HEK293 (cell line): Measurements from ENCODE around the gene VPS18.

Experiments used
- CTCF ChIA-PET: fragments of 350-600 bp; formaldehyde crosslinking; extraction: SDS; loops from one replicate; lab custom pipeline; 2021; ENCODE audit warnings: antibody characterized with exemption; lab: Yijun Ruan, JAX
- POLR2A ChIA-PET: fragments of 300-600 bp; formaldehyde crosslinking; extraction: SDS; loops from one replicate; lab custom pipeline; 2020; ENCODE audit warnings: antibody characterized with exemption, inconsistent platforms; lab: Yijun Ruan, JAX
- H3K27ac ChIP-seq: fragments of 200-500 bp; sonication (Bioruptor generic); 2 replicates; pipeline ENCODE4 v1.5.1; 2014; ENCODE audit warnings: low read depth, low read length, control low read depth, inconsistent platforms; ENCODE audit errors: extremely low read depth
- H3K36me3 ChIP-seq, 2 experiments: fragments of 200-500 bp in 1 of 2; sonication (Bioruptor generic) in 1 of 2; 1 replicate in 1 of 2; 2 replicates in 1 of 2; pipeline ENCODE4 v1.5.1; 2014 to 2017; ENCODE audit warnings: inconsistent platforms in 2 of 2, low read length in 2 of 2; ENCODE audit not compliant: control insufficient read depth in 2 of 2, insufficient read depth in 1 of 2
- H3K4me1 ChIP-seq: fragments of 200-500 bp; sonication (Bioruptor generic); 2 replicates; pipeline ENCODE4 v1.5.1; 2014; ENCODE audit warnings: mild to moderate bottlenecking, low read length, inconsistent platforms; ENCODE audit not compliant: control insufficient read depth, insufficient read depth
- H3K4me3 ChIP-seq: 2 replicates; pipeline ENCODE4 v1.5.1; 2011; ENCODE audit warnings: low read depth, mild to moderate bottlenecking, control low read depth, low read length, moderate library complexity
- H3K9me3 ChIP-seq: fragments of 200-500 bp; sonication (Bioruptor generic); 2 replicates; pipeline ENCODE4 v1.5.1; 2014; ENCODE audit warnings: low read depth, low read length, inconsistent platforms; ENCODE audit not compliant: control insufficient read depth, insufficient read depth
- EGR2 ChIP-seq: fragments of 450-650 bp; formaldehyde crosslinking; IDR thresholded peaks from 2 replicates; pipeline ENCODE4 v1.5.1; 2016; ENCODE audit warnings: low read depth, missing biosample characterization, missing genetic modification characterization
- GLI2 ChIP-seq: fragments of 450-650 bp; formaldehyde crosslinking; IDR thresholded peaks from 2 replicates; pipeline ENCODE4; 2017; ENCODE audit warnings: missing biosample characterization, missing genetic modification characterization, low read depth, borderline replicate concordance
- GLI4 ChIP-seq: fragments of 450-650 bp; formaldehyde crosslinking; IDR thresholded peaks from 2 replicates; pipeline ENCODE4 v1.5.1; 2016; ENCODE audit warnings: missing biosample characterization, missing genetic modification characterization
- HOXD13 ChIP-seq: sonication (generic); formaldehyde crosslinking; IDR thresholded peaks from 2 replicates; pipeline ENCODE4 v1.8.0; 2022; ENCODE audit warnings: missing genetic modification reagents, borderline replicate concordance
- KLF10 ChIP-seq: fragments of 450-650 bp; IDR thresholded peaks from 2 replicates; pipeline ENCODE4 v1.5.1; 2018; ENCODE audit warnings: missing biosample characterization, mild to moderate bottlenecking, missing genetic modification characterization
- SP2 ChIP-seq: fragments of 450-650 bp; formaldehyde crosslinking; IDR thresholded peaks from 2 replicates; pipeline ENCODE4 v1.5.1; 2016; ENCODE audit warnings: missing biosample characterization, missing genetic modification characterization
- ZBTB20 ChIP-seq: fragments of 450-650 bp; formaldehyde crosslinking; IDR thresholded peaks from 2 replicates; pipeline ENCODE4 v1.5.1; 2016; ENCODE audit warnings: missing biosample characterization, missing genetic modification characterization
- ZFHX2 ChIP-seq: fragments of 450-650 bp; formaldehyde crosslinking; conservative IDR thresholded peaks from 2 replicates; pipeline ENCODE4 v1.5.1; 2016; ENCODE audit warnings: missing biosample characterization, missing genetic modification characterization
- ZNF140 ChIP-seq: fragments of 450-650 bp; formaldehyde crosslinking; IDR thresholded peaks from 2 replicates; pipeline ENCODE4 v1.5.1; 2016; ENCODE audit warnings: missing biosample characterization, missing genetic modification characterization
- ZNF146 ChIP-seq: fragments of 450-650 bp; formaldehyde crosslinking; IDR thresholded peaks from 2 replicates; pipeline ENCODE4 v1.5.1; 2016; ENCODE audit warnings: missing biosample characterization, missing genetic modification characterization
- ZNF169 ChIP-seq: fragments of 450-650 bp; formaldehyde crosslinking; IDR thresholded peaks from 2 replicates; pipeline ENCODE4 v1.5.1; 2016; ENCODE audit warnings: missing biosample characterization, missing genetic modification characterization
- ZNF214 ChIP-seq: fragments of 450-650 bp; formaldehyde crosslinking; IDR thresholded peaks from 2 replicates; pipeline ENCODE4 v1.5.1; 2017; ENCODE audit warnings: missing biosample characterization, mild to moderate bottlenecking, missing genetic modification characterization, borderline replicate concordance
- ZNF280C ChIP-seq: fragments of 450-650 bp; formaldehyde crosslinking; IDR thresholded peaks from 2 replicates; pipeline ENCODE4 v1.5.1; 2016; ENCODE audit warnings: missing biosample characterization, missing genetic modification characterization
- ZNF398 ChIP-seq: fragments of 450-650 bp; formaldehyde crosslinking; IDR thresholded peaks from 2 replicates; pipeline ENCODE4 v1.5.1; 2017; ENCODE audit warnings: missing biosample characterization, missing genetic modification characterization
- ZNF423 ChIP-seq: fragments of 450-650 bp; formaldehyde crosslinking; IDR thresholded peaks from 2 replicates; pipeline ENCODE4 v1.5.1; 2016; ENCODE audit warnings: missing biosample characterization, missing genetic modification characterization
- ZNF449 ChIP-seq: fragments of 450-650 bp; formaldehyde crosslinking; IDR thresholded peaks from 2 replicates; pipeline ENCODE4 v1.5.1; 2017; ENCODE audit warnings: missing biosample characterization, mild to moderate bottlenecking, missing genetic modification characterization, moderate library complexity
- ZNF514 ChIP-seq: fragments of 450-650 bp; formaldehyde crosslinking; IDR thresholded peaks from 2 replicates; pipeline ENCODE4 v1.5.1; 2016; ENCODE audit warnings: missing biosample characterization, missing genetic modification characterization
- ZNF549 ChIP-seq: fragments of 450-650 bp; IDR thresholded peaks from 2 replicates; pipeline ENCODE4 v1.5.1; 2018; ENCODE audit warnings: missing biosample characterization, missing genetic modification characterization, mild to moderate bottlenecking, inconsistent platforms, moderate library complexity
- ZNF555 ChIP-seq: fragments of 450-650 bp; formaldehyde crosslinking; conservative IDR thresholded peaks from 2 replicates; pipeline ENCODE4 v1.5.1; 2017; ENCODE audit warnings: missing biosample characterization, mild to moderate bottlenecking, missing genetic modification characterization, inconsistent platforms
- ZNF585B ChIP-seq: fragments of 450-650 bp; formaldehyde crosslinking; IDR thresholded peaks from 2 replicates; pipeline ENCODE4 v1.5.1; 2016; ENCODE audit warnings: missing biosample characterization, missing genetic modification characterization
- ZNF600 ChIP-seq: fragments of 450-650 bp; formaldehyde crosslinking; IDR thresholded peaks from 2 replicates; pipeline ENCODE4 v1.5.1; 2016; ENCODE audit warnings: missing biosample characterization, missing genetic modification characterization
- ZNF610 ChIP-seq: fragments of 450-650 bp; formaldehyde crosslinking; IDR thresholded peaks from 2 replicates; pipeline ENCODE4 v1.5.1; 2016; ENCODE audit warnings: missing biosample characterization, missing genetic modification characterization, borderline replicate concordance
- ZNF621 ChIP-seq: fragments of 450-650 bp; formaldehyde crosslinking; IDR thresholded peaks from 2 replicates; pipeline ENCODE4 v1.5.1; 2017; ENCODE audit warnings: missing biosample characterization, missing genetic modification characterization
- ZNF624 ChIP-seq: fragments of 450-650 bp; formaldehyde crosslinking; IDR thresholded peaks from 2 replicates; pipeline ENCODE4 v1.5.1; 2017; ENCODE audit warnings: missing biosample characterization, missing genetic modification characterization
- ZNF664 ChIP-seq: fragments of 450-650 bp; formaldehyde crosslinking; IDR thresholded peaks from 2 replicates; pipeline ENCODE4 v1.5.1; 2016; ENCODE audit warnings: missing biosample characterization, missing genetic modification characterization
- ZNF670 ChIP-seq: fragments of 450-650 bp; formaldehyde crosslinking; IDR thresholded peaks from 2 replicates; pipeline ENCODE4 v1.5.1; 2016; ENCODE audit warnings: missing biosample characterization, missing genetic modification characterization, low read depth
- ZNF677 ChIP-seq: fragments of 450-650 bp; IDR thresholded peaks from 2 replicates; pipeline ENCODE4 v1.5.0; 2018; ENCODE audit warnings: missing biosample characterization, mild to moderate bottlenecking, missing genetic modification characterization, moderate library complexity
- ZNF792 ChIP-seq: fragments of 450-650 bp; formaldehyde crosslinking; IDR thresholded peaks from 2 replicates; pipeline ENCODE4 v1.5.1; 2016; ENCODE audit warnings: missing biosample characterization, missing genetic modification characterization

Gene VPS18

GRCh38 chr15:40906991-40907802 lies 12.9 kb downstream of the VPS18 start:
- H3K4me3 ChIP-seq = peak overlapping the region; percentile 30; the same call in 1 of the 2 replicates

GRCh38 chr15:40908095-40908494 lies 13.8 kb downstream of the VPS18 start:
- ChIA-PET CTCF (interaction anchor here (0.9 to 7.1 kb wide), 3 partner anchors 21 to 116 kb away, joined by 3 to 71 read pairs (median 18); partner anchors contain the start of gene DLL4), POLR2A (no interaction called here)
- Histone ChIP-seq H3K36me3 (peaks cover 0 to 16% of the 10 kb centered on the region in 2 experiments; a peak in 1 of 3 replicates), H3K4me3 (no peak overlapping the region)
- TF ChIP-seq ZNF549 (tag by site-specific recombination) (no peak), ZNF621 (tag by site-specific recombination) (no peak), ZNF169 (no peak), ZNF514 (tag by site-specific recombination) (no peak), EGR2 (tag by site-specific recombination) (no peak), ZNF555 (tag by site-specific recombination) (no peak)
- TF ChIP-seq, all 188 proteins: peak for 0
- Histone ChIP-seq H3K27ac (no peak overlapping the region), H3K4me1 (peaks cover 2% of the 10 kb centered on the region; the same call in 1 of the 2 replicates), H3K9me3 (no peaks in the 10 kb centered on the region)

More at GRCh38 chr15:40906991-40907802, 12.9 kb downstream of the VPS18 start:
- POLR2A ChIA-PET = interaction anchor here (1.4 kb wide), 1 partner anchor 46 kb away, joined by 4 read pairs; the partner anchor contains the start of gene CHAC1
- TF ChIP-seq ZNF600 (tag by site-specific recombination) (no peak), ZNF280C (tag by site-specific recombination) (no peak), ZNF140 (tag by site-specific recombination) (no peak), ZNF585B (tag by site-specific recombination) (no peak), SP2 (tag by site-specific recombination) (peak; percentile 34), ZNF146 (tag by site-specific recombination) (no peak), ZNF423 (tag by site-specific recombination) (no peak), ZNF677 (tag by site-specific recombination) (no peak), ZNF214 (no peak), ZNF670 (tag by site-specific recombination) (no peak), ZNF792 (tag by site-specific recombination) (no peak), ZBTB20 (tag by site-specific recombination) (no peak), KLF10 (tag by site-specific recombination) (no peak), GLI2 (tag by site-specific recombination) (no peak), HOXD13 (CRISPR knock-in tag) (no peak), GLI4 (tag by site-specific recombination) (no peak), ZNF664 (tag by site-specific recombination) (no peak), ZNF449 (peak; percentile 87), ZNF624 (no peak), ZNF610 (tag by site-specific recombination) (no peak), ZNF398 (peak; percentile 45; the same call in 1 of the 2 replicates), ZFHX2 (tag by site-specific recombination) (peak; percentile 42)
- Histone ChIP-seq H3K27ac (0 out of 2 replicates have a peak overlapping the region, but pooled peaks have one; percentile 37), H3K9me3 (no peaks in the 10 kb centered on the region), H3K4me1 (peaks cover 2% of the 10 kb centered on the region; the same call in 1 of the 2 replicates), H3K36me3 (peaks cover 0 to 24% of the 10 kb centered on the region in 2 experiments; a peak in 1 of 3 replicates)
- CTCF ChIA-PET = interaction anchor here (0.5 to 7.1 kb wide), 12 partner anchors 16 to 402 kb away, joined by 3 to 71 read pairs (median 4); partner anchors contain the start of gene DLL4
